NCI-H226 (cell line): Measurements from ENCODE around the gene JOSD2.
A peak's percentile ranks its signal among the peaks of the same experiment; 100 is the strongest.

ENCODE experiments used
- DNase-seq: peaks from one replicate; pipeline ENCODE4 v3.0.0-alpha.2; 2015

JOSD2 gene

DNA sequence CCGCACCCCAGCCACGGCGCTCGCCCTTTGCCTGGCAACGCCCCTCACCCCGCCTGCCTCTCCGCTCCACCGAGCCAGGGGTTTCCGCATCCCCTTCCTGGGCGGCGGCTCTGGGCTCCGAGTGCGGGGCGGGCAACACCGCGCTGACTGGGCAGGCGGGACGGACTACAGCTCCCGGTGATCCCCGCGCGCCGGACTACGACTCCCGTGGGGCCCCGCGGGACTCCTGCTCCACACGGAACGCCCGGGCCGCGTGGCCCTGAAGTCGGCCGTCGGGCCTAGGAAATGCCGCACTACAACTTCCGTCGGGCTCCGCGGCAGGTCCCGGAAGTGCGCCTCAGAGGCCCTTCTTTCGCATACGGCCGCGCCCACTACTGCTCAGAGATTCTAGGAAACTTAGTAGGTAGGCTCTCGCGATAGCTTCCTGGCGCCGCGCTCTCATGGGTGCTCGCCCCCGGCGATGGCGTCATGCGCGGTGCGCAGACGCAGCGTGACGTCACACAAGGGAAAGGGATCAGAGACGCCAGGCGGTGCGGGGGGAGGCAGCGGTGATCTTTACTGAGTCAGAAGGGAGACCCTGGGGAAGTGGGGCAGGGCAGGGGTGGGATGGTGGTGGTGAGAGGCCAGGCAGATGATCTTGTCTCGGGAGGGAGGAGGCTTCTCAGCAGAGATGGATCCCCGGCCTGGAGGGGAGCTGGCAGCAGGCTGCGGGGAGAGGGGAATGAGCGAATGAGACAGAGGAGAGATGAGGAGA, at the start of gene JOSD2:
Gene JOSD2, minus strand, starts transcription at position 123 of the 754 bp plus-strand sequence. CDS start 760 bp downstream, outside the sequence.
- peak; percentile 99 for DNase-seq

- DNase-seq, result no peak
Observed at GRCh38 chr19:50559636-50560035, 48.6 kb upstream of the JOSD2 start.

- DNase-seq, result no peak
Observed at GRCh38 chr19:50558449-50558848, 47.5 kb upstream of the JOSD2 start.

DNA sequence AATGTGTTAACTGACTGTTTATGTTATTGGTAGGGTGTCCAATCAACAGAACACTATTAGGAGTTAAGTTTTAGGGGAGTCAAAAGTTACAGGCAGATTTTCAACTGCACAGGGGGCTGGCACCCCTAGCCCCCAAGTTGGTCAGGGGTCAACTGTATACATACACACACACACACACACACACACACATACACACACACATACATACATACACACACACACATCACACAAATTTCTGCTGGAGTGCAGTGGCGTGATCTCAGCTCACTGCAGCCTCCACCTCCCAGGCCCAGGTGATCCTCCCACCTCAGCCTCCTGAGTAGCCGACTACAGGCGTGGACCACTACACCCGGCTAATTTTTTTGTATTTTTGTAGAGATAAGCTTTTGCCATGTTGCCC, 47.0 kb upstream of the JOSD2 start:
- no peak for DNase-seq

DNA sequence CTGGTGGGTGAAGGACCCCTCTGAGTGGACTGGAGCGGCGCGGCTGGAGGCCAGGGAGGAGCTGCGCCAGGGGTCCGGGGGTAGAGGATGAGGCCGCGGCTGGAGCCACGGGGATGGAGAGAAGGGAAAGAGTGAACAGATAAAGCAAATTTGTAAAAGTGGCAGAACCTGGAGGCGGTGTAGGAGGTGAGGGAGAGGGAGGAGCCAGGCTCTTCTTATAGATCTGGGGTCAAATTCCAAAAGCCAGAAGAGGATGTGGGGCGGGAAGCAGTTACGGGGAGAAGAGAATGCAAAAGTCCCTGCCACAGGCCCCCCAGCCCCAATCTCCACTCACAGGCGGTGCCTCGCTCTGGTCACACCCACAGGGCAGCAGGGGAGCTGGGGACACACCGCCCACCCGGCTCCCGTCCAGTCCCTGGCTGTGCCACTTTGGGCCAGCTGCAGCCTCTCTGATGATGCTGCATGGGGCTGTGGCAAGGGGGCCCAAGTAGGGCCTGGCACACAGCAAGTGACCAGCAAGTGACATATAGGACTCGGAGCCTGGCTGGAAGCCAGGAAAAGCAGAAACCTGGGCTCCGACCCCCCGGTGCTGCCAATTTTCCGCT, 46.1 kb upstream of the JOSD2 start:
- DNase-seq, result no peak

DNA sequence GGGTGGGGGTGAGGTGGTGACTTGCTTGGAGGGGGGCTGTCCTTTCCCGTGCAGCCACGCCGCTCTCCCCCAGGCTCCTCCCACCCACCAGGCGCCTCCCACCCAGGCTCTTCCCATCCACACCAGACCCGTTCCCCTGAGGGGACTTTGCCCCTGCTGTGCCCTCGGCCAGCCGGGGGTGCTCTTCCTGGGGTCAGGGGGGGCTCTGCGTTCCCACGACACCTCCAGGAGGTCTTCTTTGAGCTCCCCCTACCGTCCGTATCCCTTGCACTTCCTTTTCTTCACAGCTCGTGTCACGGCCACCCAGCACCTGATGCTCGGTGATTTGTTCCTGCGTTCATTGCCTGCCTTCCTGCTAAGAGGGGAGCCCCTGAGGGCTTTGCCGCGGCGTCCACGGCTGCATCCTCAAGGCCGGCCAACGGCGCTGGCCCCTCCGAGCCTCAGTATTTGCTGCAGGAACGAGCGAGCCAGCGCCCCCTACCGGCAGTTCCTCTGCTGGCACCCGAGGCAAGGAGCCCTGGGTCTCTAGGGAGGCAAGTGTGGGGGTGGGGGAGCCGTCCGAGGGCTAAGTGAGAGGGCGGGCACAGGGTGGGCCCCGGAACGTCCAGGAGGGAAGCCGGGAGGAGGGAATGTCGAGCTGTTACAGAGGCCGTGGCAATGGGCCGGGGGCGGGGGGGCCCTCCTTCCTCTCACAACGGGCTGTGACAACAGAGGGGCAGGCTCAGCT, 45.5 kb upstream of the JOSD2 start:
- DNase-seq, result peak; percentile 53

DNA sequence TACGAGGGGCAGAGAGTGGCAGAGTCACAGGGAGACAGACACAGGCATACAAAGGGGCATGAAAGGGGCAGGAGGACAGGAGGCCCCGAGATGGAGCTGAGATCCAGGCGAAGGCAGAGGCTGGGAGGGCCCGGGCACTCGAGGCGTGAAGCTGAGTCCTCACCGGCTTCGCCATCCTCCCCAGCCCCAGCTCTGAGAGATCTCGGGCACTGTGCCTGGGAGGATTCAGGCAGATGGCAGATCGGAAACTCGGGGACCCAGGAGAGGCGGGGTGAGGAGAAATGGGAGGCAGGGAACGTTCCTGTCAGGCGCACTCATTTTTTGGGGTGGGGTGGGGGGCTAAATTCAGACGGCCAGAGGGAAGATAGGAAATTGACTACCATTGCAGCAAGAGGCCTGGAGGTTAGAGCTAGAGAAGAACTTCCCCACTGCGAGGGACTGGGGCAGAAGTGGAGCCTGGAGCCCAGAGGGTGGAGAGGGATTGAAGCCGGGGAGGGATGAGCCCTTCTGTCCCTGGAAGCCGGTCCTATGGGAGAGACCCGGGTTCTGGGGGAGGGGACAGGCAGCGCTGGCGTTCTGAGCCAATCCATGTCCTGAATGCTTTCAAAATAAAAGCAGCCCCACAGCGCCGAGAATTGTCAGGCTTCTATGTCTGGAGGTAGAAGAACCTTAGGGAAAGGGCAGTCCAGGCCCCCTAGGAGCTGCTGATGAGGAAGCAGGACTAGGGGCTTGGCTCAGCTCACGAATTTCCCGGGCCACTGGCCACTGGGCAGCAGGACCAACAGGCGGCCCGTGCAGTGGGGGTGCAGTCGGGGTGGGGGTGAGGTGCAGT, 44.7 kb upstream of the JOSD2 start:
- DNase-seq, result no peak

- DNase-seq, result no peak
Observed at GRCh38 chr19:50555033-50555432, 44.0 kb upstream of the JOSD2 start.

- DNase-seq, result no peak
Observed at GRCh38 chr19:50554212-50554611, 43.2 kb upstream of the JOSD2 start.

DNA sequence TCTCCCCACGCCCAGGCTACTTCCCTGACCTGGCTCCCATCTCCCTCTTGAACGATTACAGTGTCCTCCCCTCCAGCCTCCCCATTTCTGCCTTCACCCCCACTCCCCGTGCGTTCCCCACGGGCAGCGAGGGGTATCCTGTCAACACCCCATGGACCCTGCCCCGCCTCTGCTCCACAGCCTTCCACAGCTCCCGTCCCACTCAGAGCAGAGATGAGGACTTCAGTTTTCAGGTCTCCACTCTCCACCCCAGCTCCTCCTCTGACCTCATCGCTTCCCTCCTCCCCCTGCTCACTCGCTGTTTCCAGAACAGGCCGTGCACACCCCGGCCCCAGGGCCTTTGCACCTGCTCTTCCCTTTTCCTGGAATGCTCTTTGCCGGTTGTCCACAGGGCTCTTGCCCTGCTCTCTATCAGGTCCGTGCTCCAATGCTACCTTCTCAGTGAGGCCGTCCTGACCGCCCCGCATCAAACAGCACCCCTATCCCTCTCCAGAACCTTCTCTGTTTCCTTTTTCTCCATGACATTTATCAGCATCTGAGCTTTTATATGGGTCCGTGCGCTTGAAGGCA, 42.2 kb upstream of the JOSD2 start:
- DNase-seq, result no peak

DNA sequence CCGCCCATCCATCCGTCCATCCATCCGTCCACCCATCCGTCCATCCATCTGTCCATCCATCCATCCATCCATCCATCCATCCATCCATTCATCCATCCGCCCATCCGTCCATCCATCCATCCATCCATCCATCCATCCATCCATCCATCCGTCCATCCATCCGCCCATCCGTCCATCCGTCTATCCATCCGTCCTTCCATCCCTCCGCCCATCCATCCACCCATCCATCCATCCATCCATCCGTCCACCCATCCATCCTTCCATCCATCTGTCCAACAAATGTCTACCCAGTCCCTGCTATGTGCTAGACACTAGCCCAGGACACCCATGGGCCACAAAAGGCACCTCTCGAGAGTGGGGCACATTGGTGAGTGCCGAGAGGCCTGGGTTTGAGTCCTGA, 41.5 kb upstream of the JOSD2 start:
- no peak for DNase-seq

DNA sequence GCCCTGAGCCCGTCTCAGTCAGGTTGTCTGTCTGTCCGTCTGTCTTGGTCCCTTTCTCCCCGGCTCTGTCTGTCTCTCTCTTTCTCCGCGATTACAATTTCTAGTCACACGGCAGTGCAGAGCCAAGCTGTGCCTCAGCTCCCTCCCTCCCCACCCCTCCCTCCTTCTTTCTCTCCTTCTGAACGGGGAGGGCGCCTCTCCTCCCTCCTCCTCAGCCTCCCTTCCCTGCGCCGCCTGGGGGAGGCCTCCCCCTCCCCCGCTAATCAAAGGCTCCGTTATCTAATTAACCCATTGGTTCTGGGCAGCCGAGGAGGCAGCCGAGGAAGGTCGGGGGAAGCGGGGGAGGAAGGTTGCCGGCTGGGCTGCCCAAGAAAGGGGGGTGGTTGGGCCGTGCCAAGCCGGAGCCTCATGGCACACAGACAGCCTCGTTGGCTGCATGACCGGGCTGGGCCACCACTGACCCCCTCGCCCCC, 40.8 kb upstream of the JOSD2 start:
- no peak for DNase-seq

DNA sequence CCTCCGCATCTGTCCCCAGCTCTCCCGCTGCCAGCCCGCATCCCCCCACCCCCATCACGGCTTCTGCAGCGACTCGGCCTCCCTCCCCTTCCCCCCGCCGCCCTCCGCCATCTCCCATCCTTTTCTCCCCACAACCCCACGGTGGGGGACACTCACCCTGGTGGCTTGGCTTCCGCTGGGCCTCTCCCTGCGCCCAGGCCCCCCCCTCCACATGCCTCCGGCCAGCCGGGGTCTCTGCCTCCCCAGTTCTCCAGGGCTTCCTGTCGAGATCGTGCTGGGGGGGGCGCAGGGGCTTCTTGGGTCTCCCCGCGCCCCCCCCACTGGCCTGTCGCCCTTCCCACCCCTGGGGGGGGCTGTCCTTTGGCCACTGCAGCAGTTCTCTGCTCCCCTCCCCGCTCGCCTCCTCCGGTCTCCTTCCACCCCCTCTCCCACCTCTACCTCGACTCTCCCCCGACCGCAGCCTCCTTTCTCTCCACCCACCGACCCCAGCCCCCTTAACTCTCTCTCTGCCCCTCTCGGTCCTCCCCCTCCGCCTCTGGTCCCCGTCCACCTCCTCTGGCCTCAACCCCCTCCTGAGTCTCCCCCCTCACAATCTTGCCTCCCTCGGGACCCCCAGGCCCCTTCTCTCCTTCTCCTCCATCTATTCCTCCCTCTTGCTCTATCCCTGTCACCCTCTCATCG, 40.2 kb upstream of the JOSD2 start:
- DNase-seq, result no peak

DNA sequence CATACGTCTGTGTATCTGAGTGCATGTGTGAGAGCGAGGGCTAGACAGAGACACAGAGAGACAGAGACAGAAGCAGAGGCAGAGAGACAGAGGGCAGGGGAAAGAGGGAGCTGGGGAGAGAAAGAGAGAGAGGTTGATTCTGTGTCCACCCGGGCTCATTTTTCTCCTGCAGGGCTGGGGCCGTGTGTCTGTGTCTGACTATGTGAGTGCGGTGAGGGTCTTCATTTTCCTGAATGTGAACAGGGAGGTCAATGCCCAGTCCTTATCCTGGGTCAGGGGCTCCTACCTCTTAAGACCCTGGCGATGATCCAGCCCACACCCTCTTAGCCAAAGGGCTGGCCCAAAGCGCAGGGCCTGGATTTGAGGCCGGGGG, 39.6 kb upstream of the JOSD2 start:
- no peak for DNase-seq

DNA sequence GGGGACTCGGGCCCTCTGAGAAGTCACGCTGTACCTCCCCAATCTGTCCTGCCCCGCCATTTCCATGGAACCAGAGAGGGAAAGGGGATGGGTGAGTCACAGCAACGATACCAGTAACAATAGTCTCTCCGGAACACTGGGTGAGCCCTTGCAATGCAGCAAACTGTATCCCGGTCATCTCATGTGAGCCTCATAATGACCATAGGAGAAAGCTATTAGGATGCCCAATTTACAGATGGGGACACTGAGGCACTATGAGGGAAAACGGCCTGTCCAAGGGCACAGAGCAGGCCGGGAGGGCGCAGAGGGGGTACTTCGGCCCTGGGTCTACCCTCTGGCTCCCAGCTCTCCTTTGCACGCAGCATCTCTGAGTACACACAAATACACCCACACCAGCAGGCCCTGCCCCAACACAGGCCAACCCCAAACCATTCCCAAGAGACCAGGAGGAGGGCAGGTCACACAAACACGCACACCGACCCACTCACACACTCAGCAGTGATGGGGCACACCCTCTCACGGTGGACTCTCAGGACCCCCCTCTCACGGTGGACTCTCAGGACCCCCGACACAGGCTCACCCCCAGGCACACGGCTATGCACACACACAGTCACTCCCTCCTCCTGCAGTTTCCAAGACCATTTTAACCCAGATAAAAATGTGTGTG, 39.1 kb upstream of the JOSD2 start:
- no peak for DNase-seq

GRCh38 chr19:50549059-50549926, 38.3 kb upstream of the JOSD2 start:
- no peak for DNase-seq

DNA sequence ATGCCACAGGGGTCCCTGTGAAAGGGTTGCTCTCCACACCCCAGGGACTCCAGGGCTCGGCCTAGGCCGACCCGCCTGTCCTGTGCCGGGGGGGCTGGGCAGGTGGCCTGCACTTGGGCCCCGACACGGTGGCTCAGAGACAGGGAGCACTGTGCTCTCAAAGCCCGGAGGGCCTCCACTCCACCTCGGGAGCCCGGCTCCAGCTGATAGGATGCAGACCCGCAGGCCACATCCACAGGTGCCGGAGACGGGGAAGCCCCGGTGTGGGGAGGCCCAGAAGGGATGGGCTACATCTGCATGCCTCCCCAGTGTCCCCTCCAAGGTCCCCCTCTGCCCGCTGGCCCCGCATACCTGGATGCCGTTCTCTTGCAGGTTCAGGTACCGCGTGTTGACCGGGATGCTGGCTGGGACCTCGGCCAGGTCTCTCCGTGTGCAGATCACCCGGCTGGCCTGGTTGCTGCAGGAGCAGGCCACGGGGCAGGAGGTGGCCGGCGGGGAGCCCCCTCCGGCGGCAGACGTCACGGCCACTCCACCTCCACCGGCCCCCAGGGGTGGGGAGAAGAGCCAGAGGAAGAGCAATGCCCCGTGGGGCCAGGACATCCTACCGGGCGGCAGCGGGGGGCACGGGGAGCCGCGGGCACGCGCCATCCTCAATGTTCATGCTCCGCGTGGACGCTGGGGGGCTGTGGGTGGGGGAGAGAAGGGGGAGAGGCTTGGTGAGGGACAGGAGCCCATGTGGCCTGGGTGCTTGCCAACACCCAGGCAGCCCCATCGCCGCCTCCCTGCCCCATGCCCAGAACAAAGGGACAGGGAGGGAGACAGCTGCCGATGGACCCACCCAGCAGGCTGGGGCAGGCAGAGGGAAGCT, 37.4 kb upstream of the JOSD2 start:
- DNase-seq, result no peak

GRCh38 chr19:50547385-50548190, 36.6 kb upstream of the JOSD2 start:
- DNase-seq, result no peak
